Esophagus squamous epithelium (tissue), 4 donors: ENCODE measurements around the gene PAIP2.

ENCODE experiments used
- CTCF ChIP-seq, 6 experiments: fragments of 450-650 bp in 4 of 6; fragments of 200-600 bp in 2 of 6; sonication (generic) in 2 of 6; IDR thresholded peaks; one replicate each; pipeline ENCODE4 v1.5.1; 2016 to 2019; ENCODE audit warnings: antibody characterized with exemption in 6 of 6, mild to moderate bottlenecking in 4 of 6, moderate library complexity in 4 of 6
- POLR2A ChIP-seq, 4 donors: fragments of 450-650 bp; IDR thresholded peaks; one replicate each; pipeline ENCODE4 v1.6.1; 2017; ENCODE audit warnings: antibody characterized with exemption in 4 of 4, mild to moderate bottlenecking in 4 of 4, moderate library complexity in 3 of 4

DNA sequence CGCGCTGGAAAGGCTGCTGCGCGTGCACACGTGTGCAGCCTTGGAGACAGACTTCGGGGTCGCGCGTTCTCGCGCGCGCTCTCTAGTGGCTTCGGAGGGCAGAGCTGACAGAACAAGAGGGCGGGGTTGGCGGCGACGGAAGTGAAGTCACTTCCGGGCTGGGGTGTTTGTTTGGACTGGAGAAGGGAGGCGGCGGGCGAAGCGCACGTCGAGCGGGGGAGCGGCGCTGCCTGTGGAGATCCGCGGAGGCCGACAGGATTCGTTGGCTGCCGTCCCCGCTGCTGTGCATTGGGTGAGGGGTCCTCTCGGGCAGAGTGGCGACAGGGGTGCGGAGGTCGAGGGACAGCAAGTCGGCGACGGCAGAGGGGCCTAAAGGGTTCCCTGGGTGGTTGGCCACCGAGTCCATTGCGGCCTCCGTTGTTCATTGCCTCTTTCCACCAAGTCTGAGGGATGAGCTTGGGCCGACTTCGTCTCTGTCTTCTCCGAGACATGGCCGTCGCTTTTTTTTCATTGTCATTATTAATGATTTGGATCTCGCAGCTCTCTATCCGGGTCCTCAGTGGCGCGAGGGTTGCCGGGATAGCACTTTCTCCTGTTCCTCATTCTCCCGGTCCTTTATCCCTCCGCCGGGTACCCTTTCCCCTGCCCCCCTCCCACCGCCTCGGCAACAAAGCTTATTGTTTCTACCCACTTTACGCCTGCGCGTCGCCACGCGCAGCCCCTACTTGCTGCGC lies at the start of gene PAIP2:
- peak in 3 of 4 donors; percentile 90 to 98 (median 91) for TF ChIP-seq POLR2A (IDR thresholded peaks at IDR 0.05)
- TF ChIP-seq CTCF (IDR thresholded peaks at IDR 0.05) = peak; percentile 61 to 88 (median 82)
